ENCODE data around the gene FBXW11. TPM values are rescaled to one million over a fixed set of nuclear protein-coding genes. Genes with fewer than 3 reads are reported as not detected.

Gene FBXW11
- total RNA-seq, 1 donor = 40.0 TPM

Other genes starting within 250 kb of the FBXW11 start
- gene SMIM23, start 220.8 kb downstream of the FBXW11 start, total RNA-seq = not detected
- 134 TPM for gene STK10, start 181.6 kb upstream of the FBXW11 start, total RNA-seq
- gene EFCAB9, start 187.5 kb upstream of the FBXW11 start, total RNA-seq = not detected

Data from mononuclear cell (primary cell).